Measurements from ENCODE around the gene IFIT3.

The IFIT3 gene

DNA sequence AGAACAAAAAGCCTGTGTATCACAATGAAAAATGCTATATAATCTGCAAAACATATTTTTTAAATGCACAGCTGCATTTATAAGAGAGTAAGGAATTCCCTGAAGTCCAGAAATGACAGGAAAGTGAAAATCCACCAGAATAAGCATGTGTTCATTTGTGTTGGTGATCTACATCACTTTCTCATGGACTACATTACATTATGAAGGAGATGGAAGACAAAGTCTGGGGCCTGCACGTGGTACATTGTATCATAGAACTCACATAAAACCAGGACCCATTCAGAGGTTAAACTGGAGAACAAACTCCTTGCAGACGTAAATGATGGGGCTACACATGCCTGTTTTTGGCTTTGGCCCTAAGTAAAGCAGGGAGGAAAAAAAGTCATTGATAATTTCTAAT is 16.4 kb downstream of the IFIT3 start:
- Histone ChIP-seq H3K4me1 (ENCODE audit: low read length) (no peaks in the 10 kb centered on the region; the same call in 1 of the 2 replicates), H3K4me2 (ENCODE audit: low read length) (no peak overlapping the region), H3K4me3 (ENCODE audit: low read length) (no peak overlapping the region), H3K36me3 (replicated peaks; ENCODE audit: low read depth, low read length) (no peaks in the 10 kb centered on the region), H3K27ac (ENCODE audit: low read length) (no peak overlapping the region), H4K20me1 (ENCODE audit: insufficient read depth, low read length) (no peaks in the 10 kb centered on the region), H2AFZ (ENCODE audit: low read depth, low read length) (no peak overlapping the region), H3K9ac (ENCODE audit: low read length) (no peak overlapping the region), H3K27me3 (ENCODE audit: low read depth, low read length) (no peaks in the 10 kb centered on the region), H3K79me2 (ENCODE audit: low read length) (no peaks in the 10 kb centered on the region), H3K9me3 (ENCODE audit: insufficient read depth, low read length) (no peaks in the 10 kb centered on the region)
- no peak for TF ChIP-seq CTCF (IDR thresholded peaks at IDR 0.05; ENCODE audit: low read depth, low read length)
- TF ChIP-seq EZH2phosphoT487 (IDR thresholded peaks at IDR 0.05; ENCODE audit: low read depth), result no peak

GRCh38 chr10:89345367-89346000 is 17.7 kb downstream of the IFIT3 start:
- Histone ChIP-seq H3K4me3 (ENCODE audit: low read length) (no peak overlapping the region), H3K4me1 (ENCODE audit: low read length) (peaks cover 9% of the 10 kb centered on the region), H3K9ac (ENCODE audit: low read length) (no peak overlapping the region), H3K9me3 (ENCODE audit: insufficient read depth, low read length) (no peaks in the 10 kb centered on the region), H3K79me2 (ENCODE audit: low read length) (no peaks in the 10 kb centered on the region), H3K4me2 (ENCODE audit: low read length) (no peak overlapping the region), H3K36me3 (replicated peaks; ENCODE audit: low read depth, low read length) (no peaks in the 10 kb centered on the region), H4K20me1 (ENCODE audit: insufficient read depth, low read length) (no peaks in the 10 kb centered on the region), H3K27me3 (ENCODE audit: low read depth, low read length) (no peaks in the 10 kb centered on the region), H2AFZ (ENCODE audit: low read depth, low read length) (no peak overlapping the region), H3K27ac (ENCODE audit: low read length) (no peak overlapping the region)
- TF ChIP-seq CTCF (IDR thresholded peaks at IDR 0.05; ENCODE audit: low read depth, low read length), result no peak

- Histone ChIP-seq H3K27me3 (ENCODE audit: low read depth, low read length) (no peaks in the 10 kb centered on the region), H3K36me3 (replicated peaks; ENCODE audit: low read depth, low read length) (no peaks in the 10 kb centered on the region), H4K20me1 (ENCODE audit: insufficient read depth, low read length) (no peaks in the 10 kb centered on the region), H3K9ac (ENCODE audit: low read length) (no peak overlapping the region), H3K4me2 (ENCODE audit: low read length) (no peak overlapping the region), H3K4me3 (ENCODE audit: low read length) (no peak overlapping the region), H3K27ac (ENCODE audit: low read length) (no peak overlapping the region), H3K79me2 (ENCODE audit: low read length) (no peaks in the 10 kb centered on the region), H3K9me3 (ENCODE audit: insufficient read depth, low read length) (no peaks in the 10 kb centered on the region), H2AFZ (ENCODE audit: low read depth, low read length) (no peak overlapping the region), H3K4me1 (ENCODE audit: low read length) (peaks cover 20% of the 10 kb centered on the region)
- no peak for TF ChIP-seq EZH2phosphoT487 (IDR thresholded peaks at IDR 0.05; ENCODE audit: low read depth)
- TF ChIP-seq CTCF (IDR thresholded peaks at IDR 0.05; ENCODE audit: low read depth, low read length), result no peak
These were observed 18.8 kb downstream of the IFIT3 start for GRCh38 chr10:89346405-89347254.

DNA sequence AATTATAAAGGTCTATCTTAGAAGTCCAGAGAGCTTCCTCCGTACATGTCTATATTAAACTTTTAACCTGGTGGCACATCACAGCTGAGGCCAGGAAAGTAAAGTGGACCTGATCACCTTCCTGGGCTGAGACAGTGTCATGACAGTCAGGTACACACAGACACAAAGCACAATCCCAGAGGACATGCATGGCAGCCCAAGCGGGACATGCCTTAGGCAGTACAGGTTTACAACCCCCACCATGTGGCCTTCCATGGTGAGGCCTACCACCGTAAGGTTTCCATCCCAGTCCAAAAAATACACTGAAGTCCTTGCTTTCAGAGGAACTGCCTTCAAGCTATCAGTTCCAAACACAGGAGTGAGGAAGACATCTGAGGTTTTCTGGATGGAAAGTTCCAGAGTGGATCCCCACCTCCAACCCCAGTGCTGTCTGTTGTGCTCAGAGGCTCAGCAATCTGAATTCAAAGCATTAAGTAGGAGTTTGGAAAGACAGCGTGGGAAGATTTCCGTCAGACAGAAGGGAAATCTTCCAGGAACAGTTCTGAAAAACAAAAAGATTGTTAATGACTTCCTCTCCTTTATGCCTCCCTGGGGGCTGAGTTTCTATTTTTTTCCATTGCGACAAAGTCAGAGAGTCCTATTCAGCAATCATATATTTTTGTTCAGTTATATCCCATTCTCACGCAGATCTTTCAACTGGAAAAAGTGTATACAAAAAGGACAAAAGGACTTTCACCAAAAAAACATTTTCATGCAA is 20.1 kb downstream of the IFIT3 start:
- no peak overlapping the region for H3K4me3 ChIP-seq (ENCODE audit: low read length)
- H4K20me1 ChIP-seq (ENCODE audit: insufficient read depth, low read length), result no peaks in the 10 kb centered on the region
- H3K4me2 ChIP-seq (ENCODE audit: low read length), result no peak overlapping the region
- no peak overlapping the region for H3K9ac ChIP-seq (ENCODE audit: low read length)
- H3K27ac ChIP-seq (ENCODE audit: low read length), result no peak overlapping the region
- no peaks in the 10 kb centered on the region for H3K36me3 ChIP-seq (replicated peaks; ENCODE audit: low read depth, low read length)
- H3K79me2 ChIP-seq (ENCODE audit: low read length), result no peaks in the 10 kb centered on the region
- H3K27me3 ChIP-seq (ENCODE audit: low read depth, low read length), result no peaks in the 10 kb centered on the region
- H3K9me3 ChIP-seq (ENCODE audit: insufficient read depth, low read length), result no peaks in the 10 kb centered on the region
- no peak overlapping the region for H2AFZ ChIP-seq (ENCODE audit: low read depth, low read length)
- peaks cover 28% of the 10 kb centered on the region for H3K4me1 ChIP-seq (ENCODE audit: low read length)
- no peak for TF ChIP-seq CTCF (IDR thresholded peaks at IDR 0.05; ENCODE audit: low read depth, low read length)
- TF ChIP-seq EZH2phosphoT487 (IDR thresholded peaks at IDR 0.05; ENCODE audit: low read depth), result no peak
